MCF 10A (cell line): Measurements from ENCODE around the gene ACAA2. TPM values are rescaled to one million over a fixed set of nuclear protein-coding genes. Genes with fewer than 3 reads are reported as not detected.

Source experiments
- BruUV-seq: library from RNA; stranded (reverse); fragments of 400-500 nt; replicated peaks from 2 replicates; lab custom pipeline; 2021; lab: Mats Ljungman, UMichigan
- CTCF ChIA-PET: fragments of 300-600 bp; sonication (Branson Sonifier 250); formaldehyde crosslinking; extraction: SDS; loops from one replicate; lab custom pipeline; 2021; ENCODE audit warnings: antibody characterized with exemption, inconsistent platforms; lab: Yijun Ruan, JAX
- POLR2A ChIA-PET: fragments of 300-600, 350-650 bp; sonication (Branson Sonifier 250); formaldehyde crosslinking; extraction: SDS; loops from one replicate; lab custom pipeline; 2020; ENCODE audit warnings: antibody characterized with exemption, inconsistent platforms; lab: Yijun Ruan, JAX
- DNase-seq: peaks from one replicate; pipeline ENCODE4 v3.0.0-alpha.2; 2018; ENCODE audit not compliant: unreplicated experiment
- H3K27ac Mint-ChIP-seq: one replicate; pipeline ENCODE4 v1.8.0; 2022; ENCODE audit warnings: mild to moderate bottlenecking, low read depth, mixed read lengths; ENCODE audit not compliant: unreplicated experiment
- H3K27me3 Mint-ChIP-seq: one replicate; pipeline ENCODE4 v1.8.0; 2022; ENCODE audit warnings: mixed read lengths; ENCODE audit not compliant: insufficient read depth, unreplicated experiment
- H3K36me3 Mint-ChIP-seq: one replicate; pipeline ENCODE4 v1.8.0; 2022; ENCODE audit warnings: mild to moderate bottlenecking, moderate library complexity, mixed read lengths; ENCODE audit not compliant: insufficient read depth, unreplicated experiment
- H3K4me1 Mint-ChIP-seq: one replicate; pipeline ENCODE4 v1.8.0; 2022; ENCODE audit warnings: mixed read lengths; ENCODE audit not compliant: insufficient read depth, unreplicated experiment
- H3K4me3 Mint-ChIP-seq: one replicate; pipeline ENCODE4 v1.8.0; 2022; ENCODE audit warnings: mild to moderate bottlenecking, moderate library complexity, mixed read lengths; ENCODE audit not compliant: unreplicated experiment
- H3K9me3 Mint-ChIP-seq: one replicate; pipeline ENCODE4 v1.8.0; 2022; ENCODE audit warnings: mixed read lengths; ENCODE audit not compliant: unreplicated experiment
- intact Hi-C: fragments of 100-400 bp; cut with micrococcal nuclease; formaldehyde crosslinking; loops from 2 replicates; pipeline ENCODE4 v1.14.1; 2022
- total RNA-seq: library from RNA; stranded (reverse); gene quantifications from 2 replicates; pipeline ENCODE4 v1.2.3, GENCODE V29; 2022
- TF ChIP-seq, protein P1 (sequence below): fragments of 200-600 bp; IDR thresholded peaks from one replicate; pipeline ENCODE4 v1.8.0; 2022; ENCODE audit warnings: antibody characterized with exemption, mild to moderate bottlenecking; ENCODE audit not compliant: unreplicated experiment

ACAA2 gene
- total RNA-seq, 1 experiment from 2014 or later = 84.9 TPM

DNA sequence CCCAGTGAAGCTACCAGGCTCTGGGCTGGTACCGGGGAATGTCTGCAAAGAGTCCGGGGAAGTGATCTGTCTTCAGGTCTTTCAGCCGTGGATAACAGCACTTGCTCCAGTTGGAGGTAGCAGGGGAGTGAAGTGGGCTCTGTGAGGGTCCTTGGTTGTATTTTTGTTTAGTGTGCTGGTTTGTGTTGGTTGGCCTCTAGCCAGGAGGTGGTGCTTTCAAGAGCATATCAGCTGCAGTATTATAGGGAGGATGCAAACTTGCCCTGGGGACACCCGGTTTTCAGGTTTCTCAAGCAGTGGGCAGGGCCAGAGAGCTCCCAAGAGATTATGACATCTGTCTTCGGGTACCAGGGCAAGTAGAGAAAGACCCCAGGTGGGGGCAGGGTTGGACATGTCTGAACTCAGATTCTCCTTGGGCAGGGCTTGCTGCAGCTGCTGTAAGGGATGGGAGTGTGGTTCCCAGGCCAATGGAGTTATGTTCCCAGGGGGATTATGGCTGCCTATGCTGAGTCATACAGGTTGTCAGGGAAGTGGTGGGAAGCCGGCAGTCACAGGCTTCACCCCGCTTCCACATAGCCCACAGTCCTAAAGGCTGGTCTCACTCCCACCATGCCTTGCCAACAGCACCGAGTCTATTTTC, 34.4 kb downstream of the ACAA2 start:
- CTCF ChIA-PET = interaction anchor here (0.7 to 1.2 kb wide), 3 partner anchors 268 to 716 kb away, joined by 3 read pairs; no protein-coding TSS in a partner anchor
- POLR2A ChIA-PET = interaction anchor here (0.7 kb wide), 1 partner anchor 413 kb away, joined by 4 read pairs; no protein-coding TSS in a partner anchor
- no peaks in the 10 kb centered on the region for H3K27me3 Mint-ChIP-seq
- peaks cover 29% of the 10 kb centered on the region for H3K36me3 Mint-ChIP-seq
- peaks cover 2% of the 10 kb centered on the region for H3K4me1 Mint-ChIP-seq
- H3K9me3 Mint-ChIP-seq = peaks cover 15% of the 10 kb centered on the region
- H3K4me3 Mint-ChIP-seq = no peak overlapping the region
- peak; percentile 67 for DNase-seq
- no TSS peak for BruUV-seq
- intact Hi-C loops = no loop called here
- no peak overlapping the region for H3K27ac Mint-ChIP-seq
- TF ChIP-seq, protein P1, sequence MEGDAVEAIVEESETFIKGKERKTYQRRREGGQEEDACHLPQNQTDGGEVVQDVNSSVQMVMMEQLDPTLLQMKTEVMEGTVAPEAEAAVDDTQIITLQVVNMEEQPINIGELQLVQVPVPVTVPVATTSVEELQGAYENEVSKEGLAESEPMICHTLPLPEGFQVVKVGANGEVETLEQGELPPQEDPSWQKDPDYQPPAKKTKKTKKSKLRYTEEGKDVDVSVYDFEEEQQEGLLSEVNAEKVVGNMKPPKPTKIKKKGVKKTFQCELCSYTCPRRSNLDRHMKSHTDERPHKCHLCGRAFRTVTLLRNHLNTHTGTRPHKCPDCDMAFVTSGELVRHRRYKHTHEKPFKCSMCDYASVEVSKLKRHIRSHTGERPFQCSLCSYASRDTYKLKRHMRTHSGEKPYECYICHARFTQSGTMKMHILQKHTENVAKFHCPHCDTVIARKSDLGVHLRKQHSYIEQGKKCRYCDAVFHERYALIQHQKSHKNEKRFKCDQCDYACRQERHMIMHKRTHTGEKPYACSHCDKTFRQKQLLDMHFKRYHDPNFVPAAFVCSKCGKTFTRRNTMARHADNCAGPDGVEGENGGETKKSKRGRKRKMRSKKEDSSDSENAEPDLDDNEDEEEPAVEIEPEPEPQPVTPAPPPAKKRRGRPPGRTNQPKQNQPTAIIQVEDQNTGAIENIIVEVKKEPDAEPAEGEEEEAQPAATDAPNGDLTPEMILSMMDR = no peak

DNA sequence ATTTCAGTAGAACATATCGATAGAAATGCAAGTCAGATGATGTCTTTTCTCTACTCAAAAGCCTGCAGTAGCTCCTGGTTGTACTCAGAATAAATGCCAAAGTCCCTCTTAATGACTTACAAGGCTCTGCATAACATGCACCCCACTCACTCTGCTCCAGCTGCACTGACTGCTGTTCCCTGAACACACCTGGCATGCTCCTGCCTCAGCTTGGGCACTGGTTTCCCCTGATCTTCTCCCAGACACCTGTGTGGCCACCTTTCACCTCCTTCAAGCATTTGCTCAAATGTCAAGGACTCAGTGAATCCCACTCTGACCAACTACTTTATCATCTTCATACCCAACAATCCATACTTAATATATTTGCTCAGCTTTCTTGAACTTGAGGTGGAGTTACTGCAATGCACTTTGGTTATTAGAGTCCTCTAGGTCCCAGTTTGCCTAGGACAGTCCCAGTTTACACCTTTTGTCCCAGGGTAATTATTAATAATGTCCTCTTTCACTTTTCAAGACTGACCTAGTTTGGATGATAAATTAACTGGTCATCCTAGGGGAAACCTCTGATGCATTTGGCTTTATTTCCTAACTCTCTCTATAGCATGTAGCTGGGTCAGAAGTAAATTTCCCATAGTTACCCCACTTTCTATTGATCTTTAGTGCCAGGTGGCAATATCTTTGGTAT, 44.1 kb downstream of the ACAA2 start:
- BruUV-seq = no TSS peak
- POLR2A ChIA-PET = interaction anchor here (0.6 to 1.1 kb wide), 3 partner anchors 179 to 1364 kb away, joined by 3 read pairs; no protein-coding TSS in a partner anchor
- intact Hi-C loops = loop anchor here (2.0 to 5.0 kb wide), 2 partner anchors 88 to 258 kb away; no protein-coding TSS in a partner anchor
- H3K9me3 Mint-ChIP-seq = no peaks in the 10 kb centered on the region
- H3K27me3 Mint-ChIP-seq = no peaks in the 10 kb centered on the region
- H3K36me3 Mint-ChIP-seq = no peaks in the 10 kb centered on the region
- DNase-seq = no peak
- TF ChIP-seq, protein P1 = no peak
- H3K4me3 Mint-ChIP-seq = no peak overlapping the region
- H3K27ac Mint-ChIP-seq = no peak overlapping the region
- CTCF ChIA-PET = interaction anchor here (0.6 to 5.2 kb wide), 16 partner anchors 12 to 1198 kb away, joined by 3 to 37 read pairs (median 4); no protein-coding TSS in a partner anchor
- no peaks in the 10 kb centered on the region for H3K4me1 Mint-ChIP-seq

DNA sequence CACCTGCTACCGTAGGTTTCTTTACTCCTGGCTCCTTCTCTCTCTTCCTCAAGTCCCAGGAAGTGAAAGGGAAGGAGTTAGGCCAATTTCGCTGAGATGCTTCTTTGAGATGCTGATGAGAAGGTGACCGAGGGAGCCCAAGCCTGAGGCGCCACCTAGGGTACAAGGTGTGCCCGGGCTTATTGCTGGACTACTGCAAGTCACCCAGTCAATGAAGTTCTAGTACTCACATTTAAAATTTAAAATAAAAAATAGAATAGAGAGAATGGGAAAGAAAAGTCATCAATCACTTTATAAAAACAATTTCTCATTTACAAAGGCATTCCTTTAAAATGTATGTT, 45.3 kb downstream of the ACAA2 start:
- intact Hi-C loops = loop anchor here (2.0 to 5.0 kb wide), 2 partner anchors 89 to 257 kb away; no protein-coding TSS in a partner anchor
- H3K27me3 Mint-ChIP-seq = no peaks in the 10 kb centered on the region
- DNase-seq = peak; percentile 62
- H3K4me1 Mint-ChIP-seq = no peaks in the 10 kb centered on the region
- no peak overlapping the region for H3K27ac Mint-ChIP-seq
- no TSS peak for BruUV-seq
- no peak overlapping the region for H3K4me3 Mint-ChIP-seq
- TF ChIP-seq, protein P1 = peak; percentile 82
- no peaks in the 10 kb centered on the region for H3K36me3 Mint-ChIP-seq
- ChIA-PET CTCF (interaction anchor here (0.7 to 5.2 kb wide), 12 partner anchors 9 to 411 kb away, joined by 3 to 54 read pairs (median 7); partner anchors contain the start of gene LIPG), POLR2A (no interaction called here)
- H3K9me3 Mint-ChIP-seq = no peaks in the 10 kb centered on the region
